22Rv1 (cell line): ENCODE results near the gene ADAMTSL2.

Experiments used
- H3K27ac ChIP-seq: fragments of 450-650 bp; 2 replicates; pipeline ENCODE4 v1.5.1; 2017
- ZFX ChIP-seq: fragments of 450-650 bp; IDR thresholded peaks from 2 replicates; pipeline ENCODE4 v1.6.1; 2017; ENCODE audit warnings: antibody characterized with exemption, borderline replicate concordance
- TF ChIP-seq, protein P1 (sequence below): fragments of 450-650 bp; IDR thresholded peaks from 2 replicates; pipeline ENCODE4 v1.5.1; 2017; ENCODE audit warnings: mild to moderate bottlenecking

ADAMTSL2 gene

DNA sequence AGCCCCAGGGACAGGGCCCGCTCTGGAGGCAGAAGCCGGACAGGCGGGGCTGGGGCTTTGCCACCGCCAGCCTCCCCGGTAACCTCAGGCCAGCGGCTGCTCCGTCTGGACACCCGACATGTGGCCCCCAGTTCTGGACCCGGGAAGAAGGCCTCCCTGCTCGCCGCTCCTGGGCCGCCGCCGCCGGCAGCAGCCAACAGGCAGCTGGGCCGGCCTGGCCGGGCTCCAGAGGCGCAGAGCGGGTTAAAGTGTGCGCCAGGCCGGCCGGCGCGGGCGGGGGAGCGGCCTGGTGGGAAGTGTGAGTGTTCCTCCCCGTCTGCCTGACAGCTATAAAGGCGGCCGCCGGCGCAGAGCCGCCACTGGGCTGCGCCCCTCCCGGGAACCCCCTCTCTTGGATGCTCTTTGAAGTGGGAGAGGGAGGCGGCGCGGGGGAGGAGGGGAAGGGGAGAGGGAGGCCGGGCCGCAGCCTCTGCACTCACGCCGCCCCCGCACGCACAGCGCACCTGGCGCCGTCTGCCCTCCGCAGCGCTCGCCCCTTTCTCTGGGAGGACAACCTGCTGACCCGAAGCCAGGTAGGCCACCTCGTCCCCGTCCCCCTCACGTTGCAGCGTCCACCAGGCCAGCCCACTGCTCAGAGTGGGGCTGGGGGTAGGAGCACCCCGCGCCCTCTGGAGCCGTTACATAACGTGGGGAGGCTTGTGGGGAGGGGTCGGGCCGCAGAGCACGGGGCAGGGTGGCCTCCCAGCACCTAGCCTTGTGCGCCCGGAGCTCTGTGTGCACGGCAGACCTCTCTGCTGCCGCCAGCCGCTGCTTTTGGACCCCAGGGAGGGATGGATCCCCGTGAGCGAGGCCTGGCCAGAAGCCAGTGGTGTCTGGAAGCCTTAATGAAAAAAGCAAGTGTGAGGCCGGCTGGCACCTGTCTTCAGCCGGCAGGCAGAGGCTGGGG is at the start of gene ADAMTSL2:
TSS of gene ADAMTSL2 (plus strand) at position 359 of the 946 bp plus-strand sequence. CDS start 2,009 bp downstream, outside the sequence.
- no peak for TF ChIP-seq ZFX
- TF ChIP-seq, protein P1, sequence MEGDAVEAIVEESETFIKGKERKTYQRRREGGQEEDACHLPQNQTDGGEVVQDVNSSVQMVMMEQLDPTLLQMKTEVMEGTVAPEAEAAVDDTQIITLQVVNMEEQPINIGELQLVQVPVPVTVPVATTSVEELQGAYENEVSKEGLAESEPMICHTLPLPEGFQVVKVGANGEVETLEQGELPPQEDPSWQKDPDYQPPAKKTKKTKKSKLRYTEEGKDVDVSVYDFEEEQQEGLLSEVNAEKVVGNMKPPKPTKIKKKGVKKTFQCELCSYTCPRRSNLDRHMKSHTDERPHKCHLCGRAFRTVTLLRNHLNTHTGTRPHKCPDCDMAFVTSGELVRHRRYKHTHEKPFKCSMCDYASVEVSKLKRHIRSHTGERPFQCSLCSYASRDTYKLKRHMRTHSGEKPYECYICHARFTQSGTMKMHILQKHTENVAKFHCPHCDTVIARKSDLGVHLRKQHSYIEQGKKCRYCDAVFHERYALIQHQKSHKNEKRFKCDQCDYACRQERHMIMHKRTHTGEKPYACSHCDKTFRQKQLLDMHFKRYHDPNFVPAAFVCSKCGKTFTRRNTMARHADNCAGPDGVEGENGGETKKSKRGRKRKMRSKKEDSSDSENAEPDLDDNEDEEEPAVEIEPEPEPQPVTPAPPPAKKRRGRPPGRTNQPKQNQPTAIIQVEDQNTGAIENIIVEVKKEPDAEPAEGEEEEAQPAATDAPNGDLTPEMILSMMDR = no peak
- no peak within 1 kb of the TSS for H3K27ac ChIP-seq

DNA sequence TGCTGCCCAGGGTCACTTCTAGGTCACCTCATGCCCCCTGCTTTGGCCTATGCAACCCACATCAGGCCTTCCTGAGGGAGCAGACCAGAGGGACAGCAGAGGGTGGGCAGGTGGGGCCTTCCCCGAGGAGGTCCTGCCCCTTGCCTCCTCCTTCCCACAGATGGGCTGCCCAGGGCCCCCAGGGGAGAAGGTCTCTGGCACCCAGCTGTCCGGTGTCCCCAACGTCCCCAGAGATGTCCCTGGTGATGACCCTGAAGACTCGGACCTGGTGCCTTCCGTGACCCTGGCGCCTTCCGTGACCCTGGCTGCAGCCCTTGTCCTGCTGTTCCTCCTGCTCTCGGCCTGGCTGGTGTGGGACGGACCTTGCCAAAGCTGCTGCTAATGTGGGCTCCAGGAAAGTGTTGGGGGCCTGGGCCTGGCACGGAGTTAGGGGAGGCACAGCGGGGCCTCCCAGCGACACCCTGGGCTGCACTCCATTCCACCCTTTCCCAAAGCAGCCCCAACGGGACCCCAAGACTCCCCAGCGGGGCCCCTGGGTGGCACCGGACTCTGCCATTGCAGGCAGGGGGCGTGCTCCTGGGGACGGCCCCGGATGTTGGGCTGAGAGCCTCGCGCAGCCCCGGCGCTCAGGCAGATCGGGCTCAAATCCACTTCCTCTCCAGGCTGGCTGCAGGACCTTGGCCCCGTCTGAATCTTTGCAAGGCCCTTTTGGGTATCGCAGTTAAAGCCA is 48.8 kb upstream of the ADAMTSL2 start:
- H3K27ac ChIP-seq = no peak overlapping the region
- no peak for TF ChIP-seq ZFX
- TF ChIP-seq, protein P1 = no peak

DNA sequence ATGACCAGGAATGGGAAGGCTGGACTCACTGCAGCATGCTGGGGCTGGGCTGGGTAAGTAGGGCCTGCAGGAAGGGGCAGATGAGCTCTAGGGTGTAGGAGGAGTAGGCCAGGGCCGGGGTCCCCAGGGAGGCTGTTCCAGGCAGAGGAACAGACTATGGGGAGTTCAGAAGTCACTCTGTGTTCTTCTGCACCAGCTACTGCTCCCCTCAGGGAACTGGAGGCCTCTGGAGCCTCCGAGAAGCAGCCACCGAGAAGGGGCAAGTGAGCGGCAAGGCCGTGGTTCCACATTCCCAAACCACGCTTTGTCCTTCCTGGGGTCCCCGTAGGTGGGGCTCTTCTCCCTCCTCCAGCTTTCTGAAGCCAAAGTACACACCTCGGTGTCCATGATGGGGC is 47.2 kb upstream of the ADAMTSL2 start:
- H3K27ac ChIP-seq = no peak overlapping the region
- TF ChIP-seq ZFX = no peak
- TF ChIP-seq, protein P1 = no peak

DNA sequence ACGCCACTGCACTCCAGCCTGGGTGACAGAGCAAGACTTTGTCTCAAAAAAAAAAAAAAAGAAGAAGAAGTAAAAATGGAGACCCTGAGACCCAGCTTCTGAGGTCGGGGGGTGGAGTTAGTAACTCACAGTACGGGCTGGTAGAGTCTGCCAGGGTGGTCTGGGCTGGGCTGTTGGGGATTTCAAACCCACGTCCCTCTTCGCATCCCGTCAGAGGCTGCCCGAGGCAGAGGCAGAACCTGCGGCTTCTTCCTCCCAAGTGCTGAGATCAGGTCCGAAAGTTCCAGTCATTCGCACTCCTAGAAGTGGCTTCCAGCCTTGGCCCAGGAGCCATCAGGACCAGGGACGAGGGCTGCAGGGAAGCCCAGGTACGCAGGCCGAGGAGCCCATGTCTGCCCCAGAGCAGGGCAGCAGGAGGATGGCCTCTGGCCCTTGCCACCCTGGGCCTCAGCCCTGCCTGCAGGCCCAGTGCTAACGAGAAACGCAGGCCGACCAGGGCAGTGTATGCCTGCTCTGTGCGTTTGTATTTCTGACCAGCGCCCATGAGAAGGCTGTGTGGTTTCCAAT is 45.7 kb upstream of the ADAMTSL2 start:
- TF ChIP-seq ZFX = no peak
- TF ChIP-seq, protein P1 = no peak
- H3K27ac ChIP-seq = no peak overlapping the region

DNA sequence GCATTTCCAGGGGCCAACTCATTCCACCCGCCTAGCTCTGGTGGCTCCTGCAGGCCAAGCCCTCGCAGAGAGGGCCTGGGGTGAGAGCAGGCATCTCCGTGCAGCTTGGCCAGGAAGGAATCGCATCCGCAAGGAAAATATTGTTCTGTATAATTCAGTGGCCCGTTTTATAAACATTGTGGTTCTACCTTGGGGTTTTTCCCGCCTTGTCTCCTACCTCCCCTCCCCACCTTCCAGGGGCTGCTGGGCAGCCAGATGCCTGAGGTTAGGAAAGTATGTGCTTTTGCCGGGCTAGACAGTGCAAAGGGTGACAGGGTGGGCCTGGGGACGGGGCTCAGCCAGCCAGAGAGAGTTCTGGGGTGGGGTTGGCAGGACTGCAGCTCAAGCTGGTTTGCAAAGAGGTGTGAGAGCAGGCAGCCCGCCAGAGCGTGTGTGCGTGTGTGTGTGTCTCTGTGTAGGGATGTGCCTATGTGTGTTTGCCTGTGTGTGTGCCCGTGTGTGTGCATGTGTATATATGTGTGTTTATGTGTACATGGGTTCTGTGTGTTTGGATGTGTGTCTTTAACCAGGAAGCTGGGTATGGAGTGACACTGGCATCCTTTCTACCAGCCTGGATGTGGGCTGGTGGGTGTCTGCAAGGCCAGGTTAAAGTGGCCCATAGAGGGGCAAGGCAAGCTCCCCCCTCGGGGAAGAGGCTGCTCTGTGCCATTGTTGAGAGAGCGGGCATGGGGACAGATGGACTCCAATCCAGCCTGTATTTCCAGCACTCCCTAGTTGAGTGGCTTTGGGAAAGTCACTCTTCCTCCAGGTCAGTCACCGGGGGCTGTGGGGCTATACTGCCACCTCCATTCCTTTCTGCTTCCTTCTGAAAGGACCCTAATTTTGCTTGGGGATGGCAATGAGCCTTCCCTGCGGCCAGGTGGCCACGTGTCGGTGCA is 45.0 kb upstream of the ADAMTSL2 start:
- H3K27ac ChIP-seq = no peak overlapping the region
- no peak for TF ChIP-seq ZFX
- TF ChIP-seq, protein P1 = no peak

DNA sequence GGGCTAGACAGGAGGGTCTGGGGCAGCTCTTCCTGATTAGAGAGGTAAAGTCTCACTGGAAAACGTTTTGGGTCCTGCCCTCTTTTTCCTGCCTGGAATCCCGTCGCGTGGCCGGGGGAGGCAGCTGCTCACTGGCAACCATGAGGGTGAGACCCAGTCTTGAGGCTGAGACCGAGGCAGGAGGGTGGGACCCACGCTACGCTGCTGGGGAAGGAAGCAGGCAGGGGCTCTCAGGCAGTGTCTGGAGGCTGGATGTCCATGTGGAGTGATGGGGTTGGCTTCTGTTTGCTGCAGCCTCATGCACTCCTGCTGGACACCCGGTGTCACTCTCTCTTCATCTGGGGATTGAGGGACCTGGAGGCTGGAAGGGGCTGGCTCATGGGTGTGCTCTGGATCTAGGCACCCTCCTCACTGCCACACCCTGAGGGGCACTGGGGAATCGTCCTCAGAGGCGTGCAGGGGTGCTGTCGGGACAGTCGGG is 44.3 kb upstream of the ADAMTSL2 start:
- TF ChIP-seq ZFX = no peak
- TF ChIP-seq, protein P1 = no peak

More for the DNA sequence above, 44.3 kb upstream of the ADAMTSL2 start:
- no peak overlapping the region for H3K27ac ChIP-seq
